GM19463 (cell line): Measurements from ENCODE around the gene SOAT2.
"Not testable (repeated sequence)": the region's sequence is repeated elsewhere in the genome, so short reads cannot be mapped to it uniquely, and the experiment has no call there.

ENCODE experiments used
- ATAC-seq: cut with Tn5 transposase; IDR thresholded peaks from one replicate; pipeline ENCODE4 v1.9.1; 2021; ENCODE audit warnings: mild to moderate bottlenecking, moderate library complexity; ENCODE audit not compliant: unreplicated experiment

SOAT2 gene

DNA sequence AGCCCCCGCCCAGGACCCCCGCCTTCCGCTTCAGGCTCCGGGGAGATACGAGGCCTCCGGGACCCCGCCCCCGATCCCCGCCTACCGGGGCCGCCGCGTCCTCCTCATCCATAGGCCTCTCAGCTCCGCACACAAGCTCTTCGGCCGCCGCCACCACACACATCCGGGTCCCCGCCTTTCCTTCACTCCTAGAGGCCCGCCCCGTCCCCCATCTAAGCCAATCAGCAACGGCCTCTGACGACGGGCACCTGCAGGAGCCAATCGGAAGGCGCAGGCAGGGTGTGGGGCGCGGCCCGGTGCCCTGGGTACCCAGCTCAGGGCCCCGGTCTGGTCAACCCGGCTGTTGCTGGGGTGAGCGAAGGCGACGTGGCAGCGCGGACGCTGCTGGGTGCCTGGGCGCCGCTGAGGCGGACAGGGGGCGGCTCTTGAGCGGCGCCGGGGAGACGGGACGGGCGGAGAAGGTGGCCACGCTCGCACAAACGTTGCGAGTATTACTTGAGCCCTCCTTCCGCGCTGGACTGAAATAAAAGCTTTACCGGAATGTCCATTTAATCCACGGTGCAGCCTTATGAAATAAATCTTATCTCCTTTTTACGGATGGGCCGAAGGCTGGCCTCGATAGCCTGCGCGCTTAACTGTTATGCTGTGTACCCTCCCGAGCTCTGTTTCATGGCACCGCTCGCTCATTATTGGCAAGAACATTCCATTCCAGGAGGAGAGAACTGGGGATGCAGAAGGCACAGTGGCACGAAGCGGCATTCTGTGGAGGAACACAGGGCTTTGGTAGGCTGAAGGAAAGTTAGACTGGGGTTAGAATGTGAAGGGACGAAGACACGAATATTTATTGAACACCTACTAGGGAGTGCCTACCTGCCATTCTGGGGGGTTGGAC lies 23.8 kb upstream of the SOAT2 start, which contains the start of gene SPRYD3:
TSS of gene SPRYD3 (minus strand) at position 165 of the 892 bp plus-strand sequence. CDS start at position 108, 57 bp downstream.
- peak; percentile 99 for ATAC-seq

DNA sequence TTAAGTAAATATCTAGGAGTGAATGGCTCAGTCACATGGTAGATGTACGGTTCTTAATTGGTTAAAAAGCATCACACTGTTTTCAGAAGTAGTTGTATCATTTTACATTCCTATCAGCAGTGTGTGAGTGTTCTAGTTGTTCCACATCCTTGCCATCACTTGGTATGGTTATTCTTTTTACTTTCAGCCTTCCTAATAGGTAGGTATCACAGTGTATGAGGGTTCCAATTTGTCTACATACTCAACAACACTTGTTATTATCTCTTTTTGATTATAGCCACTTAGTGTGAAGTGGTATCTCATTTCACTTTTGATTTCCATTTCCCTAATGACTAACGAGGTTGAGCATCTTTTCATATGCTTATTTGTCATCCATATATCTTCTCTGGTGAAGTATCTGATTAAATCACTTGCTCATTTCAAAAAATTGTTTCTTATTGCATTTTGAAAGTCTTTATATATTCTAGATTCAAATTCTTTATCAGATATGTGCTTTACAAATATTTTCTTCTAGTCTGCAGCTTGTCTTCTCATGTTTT lies 20.6 kb upstream of the SOAT2 start:
- no peak for ATAC-seq

DNA sequence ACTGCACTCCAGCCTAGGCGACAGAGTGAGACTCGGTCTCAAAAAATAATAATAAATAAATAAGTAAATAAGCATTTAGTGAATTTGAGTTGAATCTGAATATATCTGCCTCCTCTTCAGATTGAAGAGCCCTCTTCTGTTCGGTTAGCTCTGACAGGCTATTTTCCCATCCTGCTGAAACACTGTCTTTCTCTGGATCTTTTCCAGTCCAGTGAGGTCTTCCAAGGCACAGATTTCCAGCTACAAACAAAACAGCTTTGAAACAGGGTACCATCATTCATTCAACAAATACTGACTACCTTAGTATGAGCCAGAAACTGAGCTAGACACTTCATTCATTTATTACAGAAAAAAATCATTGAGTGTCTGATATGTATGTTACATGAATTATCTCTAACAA lies 16.9 kb upstream of the SOAT2 start:
- no peak for ATAC-seq

DNA sequence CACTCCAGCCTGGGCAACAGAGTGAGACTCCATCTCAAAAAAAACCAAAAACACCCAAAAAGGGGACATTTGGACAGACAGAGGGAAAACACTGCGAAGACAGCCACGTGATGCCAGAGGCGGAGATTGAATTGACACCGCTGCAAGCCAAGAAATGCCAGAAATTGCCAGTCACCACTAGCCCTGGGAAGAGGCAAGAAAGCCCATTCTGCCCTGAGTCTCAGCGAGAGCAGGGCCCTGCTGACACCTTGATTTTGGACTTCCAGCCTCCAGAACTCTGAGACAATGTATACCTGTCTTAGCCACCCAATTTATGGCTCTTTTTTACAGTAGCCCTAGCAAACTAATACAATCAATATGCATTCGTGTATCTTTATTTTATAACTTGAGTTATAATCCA lies 13.2 kb upstream of the SOAT2 start:
- ATAC-seq, result no peak

GRCh38 chr12:53090554-53090953 lies 12.7 kb upstream of the SOAT2 start:
- no peak for ATAC-seq

GRCh38 chr12:53091756-53092155 lies 11.5 kb upstream of the SOAT2 start:
- ATAC-seq, result no peak

DNA sequence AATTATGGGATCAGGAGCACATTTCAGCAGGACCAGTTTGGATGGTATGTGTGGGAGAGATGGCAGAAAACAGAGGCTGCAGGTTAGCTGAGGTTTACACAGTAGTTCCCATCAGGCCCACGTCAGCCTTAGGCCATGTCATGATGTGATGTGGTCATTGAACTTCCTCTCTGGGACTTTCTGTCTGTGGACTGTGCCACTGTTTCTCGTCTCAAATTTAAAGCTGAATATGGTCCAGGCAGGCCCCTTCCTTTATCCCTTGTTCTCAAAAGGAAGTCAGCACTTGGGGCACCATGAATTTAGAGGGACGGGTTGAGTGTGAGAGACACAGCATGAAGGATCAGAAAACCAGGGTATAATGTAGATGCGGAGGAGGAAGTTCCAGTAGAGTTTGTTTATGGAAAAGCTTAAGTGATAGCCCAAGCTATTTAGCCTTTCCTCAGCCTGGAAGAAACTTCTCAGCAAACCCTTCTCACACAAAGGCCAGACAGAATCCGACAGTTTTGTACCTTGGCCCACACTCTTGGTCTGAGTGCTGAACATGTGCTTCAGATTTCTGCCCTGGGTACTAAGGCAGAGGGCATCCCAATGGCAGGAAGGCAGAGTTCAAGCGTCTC lies 9.4 kb upstream of the SOAT2 start:
- no peak for ATAC-seq

GRCh38 chr12:53094394-53094787 lies 8.9 kb upstream of the SOAT2 start:
- no peak for ATAC-seq

GRCh38 chr12:53094796-53095595 lies 8.3 kb upstream of the SOAT2 start:
- not testable (repeated sequence) for ATAC-seq

DNA sequence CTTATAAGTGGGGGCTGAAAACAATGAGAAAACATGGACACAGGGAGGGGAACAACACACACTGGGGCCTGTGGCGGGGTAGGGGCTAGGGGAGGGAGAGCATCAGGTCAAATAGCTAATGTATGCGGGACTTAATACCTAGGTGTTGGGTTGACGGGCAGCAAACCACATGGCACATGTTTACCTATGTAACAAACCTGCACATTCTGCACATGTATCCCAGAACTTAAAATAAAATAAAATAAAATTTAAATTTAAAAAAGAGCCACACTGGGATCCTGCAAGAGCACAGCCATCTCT lies 7.7 kb upstream of the SOAT2 start:
- ATAC-seq, result not testable (repeated sequence)

DNA sequence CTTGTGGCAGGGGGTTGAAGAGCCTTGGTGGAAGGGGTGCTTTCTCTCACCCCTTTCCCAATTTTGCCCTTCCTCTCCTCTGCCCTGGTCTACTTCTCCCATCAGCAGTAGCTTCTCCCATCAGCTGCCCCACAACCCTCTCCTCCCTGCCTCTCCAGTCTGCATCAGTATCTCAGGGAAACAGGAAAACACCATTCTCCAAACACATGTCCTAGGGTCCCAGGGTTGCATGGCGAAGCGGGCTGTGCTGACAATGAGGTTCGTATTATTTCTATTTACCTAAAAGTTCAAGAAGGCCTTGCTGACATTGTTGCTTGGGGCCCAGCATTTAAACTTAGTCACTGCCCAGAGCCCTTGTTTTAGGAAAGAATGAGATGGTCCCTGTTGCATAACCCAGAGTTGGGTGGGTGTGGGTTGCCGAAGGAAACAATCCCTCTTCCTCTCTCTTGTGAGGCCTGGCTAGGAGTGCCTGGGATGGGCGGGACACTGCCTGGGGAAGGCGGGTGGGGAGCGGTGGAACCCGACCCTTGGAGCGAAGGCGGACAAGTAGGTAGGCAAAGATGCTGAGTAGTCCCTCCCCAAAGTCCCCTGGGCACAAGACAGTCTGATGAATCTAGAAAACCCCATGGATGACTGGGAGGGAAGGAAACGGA lies 7.1 kb upstream of the SOAT2 start:
- ATAC-seq, result no peak

GRCh38 chr12:53096759-53097158 lies 6.5 kb upstream of the SOAT2 start:
- ATAC-seq, result no peak

- no peak for ATAC-seq
Observed at GRCh38 chr12:53097207-53097563, 6.1 kb upstream of the SOAT2 start.

- no peak for ATAC-seq
Observed at GRCh38 chr12:53097564-53098353, 5.5 kb upstream of the SOAT2 start, which contains the start of gene IGFBP6. IGFBP6 (plus strand) TSS chr12:53097667; CDS start chr12:53097718, 51 bp downstream.

- ATAC-seq, result no peak
Observed at GRCh38 chr12:53098354-53098981, 4.8 kb upstream of the SOAT2 start.

GRCh38 chr12:53099071-53099882 lies 4.0 kb upstream of the SOAT2 start:
- ATAC-seq, result no peak

DNA sequence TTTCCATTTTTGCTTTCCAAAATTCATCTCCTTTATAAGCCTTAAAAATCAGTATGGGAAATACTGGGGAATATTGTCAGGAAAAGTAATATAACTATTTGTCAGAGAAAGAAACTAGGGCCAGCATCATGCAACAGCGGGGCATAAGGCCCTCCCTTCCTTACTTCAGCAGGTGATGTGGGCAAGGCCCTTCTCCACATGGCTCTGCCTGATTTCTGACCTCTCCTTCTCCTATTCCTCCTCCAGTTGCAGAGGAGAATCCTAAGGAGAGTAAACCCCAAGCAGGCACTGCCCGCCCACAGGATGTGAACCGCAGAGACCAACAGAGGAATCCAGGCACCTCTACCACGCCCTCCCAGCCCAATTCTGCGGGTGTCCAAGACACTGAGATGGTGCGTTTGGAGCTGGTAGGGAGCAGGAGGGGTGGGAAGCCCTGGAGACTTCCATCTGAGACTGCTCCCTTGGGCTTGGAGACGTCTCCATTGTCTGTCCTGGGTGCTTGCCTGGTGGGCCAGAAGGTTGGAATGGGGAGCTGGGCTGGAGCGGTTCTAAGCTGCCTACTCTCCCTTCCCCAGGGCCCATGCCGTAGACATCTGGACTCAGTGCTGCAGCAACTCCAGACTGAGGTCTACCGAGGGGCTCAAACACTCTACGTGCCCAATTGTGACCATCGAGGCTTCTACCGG lies 2.7 kb upstream of the SOAT2 start:
- no peak for ATAC-seq

DNA sequence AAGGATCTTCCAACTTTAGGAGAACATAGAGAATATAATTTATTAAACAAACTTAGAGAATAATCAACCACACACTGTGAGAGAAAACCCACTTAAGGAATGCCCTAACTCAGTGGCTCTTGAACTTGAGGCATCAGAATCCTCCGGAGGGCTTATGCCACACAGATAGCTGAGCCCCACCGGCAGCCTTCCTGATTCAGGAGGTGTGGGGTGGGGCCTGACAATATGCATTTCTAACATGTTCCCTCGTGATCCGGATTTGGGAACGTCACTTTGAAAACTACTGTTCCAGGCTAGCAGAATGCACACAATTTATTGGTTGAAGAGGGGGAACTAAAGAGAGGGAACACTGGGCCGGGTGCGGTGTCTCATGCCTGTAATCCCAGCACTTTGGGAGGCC lies 2.0 kb upstream of the SOAT2 start:
- ATAC-seq, result no peak
